Measurements from ENCODE around the gene CEP85L.

Gene CEP85L

DNA sequence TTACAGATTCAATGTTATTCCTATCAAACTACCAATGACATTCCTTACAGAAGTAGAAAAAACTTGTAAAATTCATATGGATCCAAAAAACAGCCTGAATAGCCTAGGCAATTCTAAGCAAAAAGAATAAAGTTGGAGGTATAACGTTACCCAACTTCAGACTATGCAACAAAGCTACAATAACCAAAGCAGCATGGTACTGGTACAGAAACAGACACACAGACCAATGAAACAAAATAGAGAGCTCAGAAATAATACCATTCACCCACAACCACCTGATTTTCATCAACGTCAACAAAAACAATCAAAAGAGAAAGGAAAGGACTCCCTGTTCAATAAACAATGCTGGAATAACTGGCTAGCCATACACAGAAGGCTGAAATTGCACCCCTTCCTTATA is 120.4 kb downstream of the CEP85L start:
- no peak for DNase-seq

- no peak for DNase-seq
These were observed 121.6 kb downstream of the CEP85L start for GRCh38 chr6:118529756-118530155.

GRCh38 chr6:118528129-118528528 is 123.3 kb downstream of the CEP85L start:
- no peak for DNase-seq

- no peak for DNase-seq
These were observed 125.2 kb downstream of the CEP85L start for GRCh38 chr6:118525913-118526780.

GRCh38 chr6:118524686-118525085 is 126.7 kb downstream of the CEP85L start:
- DNase-seq = no peak

- DNase-seq = no peak
These were observed 128.2 kb downstream of the CEP85L start for GRCh38 chr6:118523216-118523615.

DNA sequence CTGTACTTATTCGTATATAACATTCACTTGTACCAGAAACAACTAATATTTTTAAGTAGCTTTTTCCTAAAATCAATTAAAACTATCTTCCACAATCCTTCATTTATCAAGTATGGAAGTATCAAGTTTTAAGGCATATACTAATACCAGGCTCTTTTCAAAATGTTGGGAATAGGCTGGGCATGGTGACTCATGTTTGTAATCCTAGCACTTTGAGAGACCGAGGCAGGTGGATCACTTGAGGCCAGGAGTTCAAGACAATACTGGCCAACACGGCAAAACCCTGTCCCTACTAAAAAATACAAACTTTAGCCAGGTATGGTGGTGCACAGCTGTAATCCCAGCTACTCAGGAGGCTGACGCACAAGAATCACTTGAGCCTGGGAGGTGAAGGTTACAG is 129.0 kb downstream of the CEP85L start:
- DNase-seq = no peak

DNA sequence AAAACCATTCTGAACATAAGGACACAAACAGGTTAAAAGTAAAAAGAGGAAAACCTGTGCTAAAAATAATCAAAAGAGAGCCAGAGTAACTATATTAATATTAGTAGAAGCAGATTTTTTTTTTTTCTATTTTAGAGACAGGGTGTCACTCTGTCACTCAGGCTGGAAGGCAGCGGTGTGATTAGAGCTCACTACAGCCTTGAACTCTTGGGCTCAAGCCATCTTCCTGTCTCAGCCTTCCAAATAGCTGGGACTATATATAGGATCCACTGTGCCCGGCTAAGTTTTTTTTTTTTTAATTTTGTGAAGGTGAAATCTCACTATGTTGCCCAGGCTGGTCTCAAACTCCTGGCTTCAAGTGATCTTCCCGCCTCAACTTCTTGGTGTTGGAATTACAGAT is 136.7 kb downstream of the CEP85L start:
- no peak for DNase-seq

GRCh38 chr6:118511930-118512715 is 139.3 kb downstream of the CEP85L start:
- DNase-seq = no peak

GRCh38 chr6:118509009-118509617 is 142.3 kb downstream of the CEP85L start:
- DNase-seq = peak; percentile 52

DNA sequence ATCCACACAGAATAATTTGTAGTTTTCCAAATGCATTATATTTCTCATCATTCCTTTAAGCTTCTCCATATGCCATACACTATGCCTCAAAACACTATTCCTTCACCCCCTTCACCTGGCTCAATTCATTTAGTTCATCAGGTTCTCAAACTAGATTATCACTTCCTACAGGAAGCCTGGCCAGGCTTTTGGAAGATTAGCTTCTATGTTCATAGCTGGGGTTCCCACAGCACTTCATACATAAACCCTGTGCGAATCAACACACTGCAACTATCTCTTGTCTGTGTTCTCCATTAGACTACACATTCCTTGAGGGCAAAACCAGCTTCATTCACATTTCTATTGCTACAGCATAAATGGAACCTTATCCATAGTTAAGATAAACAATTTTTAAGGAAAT is 143.8 kb downstream of the CEP85L start:
- no peak for DNase-seq

DNA sequence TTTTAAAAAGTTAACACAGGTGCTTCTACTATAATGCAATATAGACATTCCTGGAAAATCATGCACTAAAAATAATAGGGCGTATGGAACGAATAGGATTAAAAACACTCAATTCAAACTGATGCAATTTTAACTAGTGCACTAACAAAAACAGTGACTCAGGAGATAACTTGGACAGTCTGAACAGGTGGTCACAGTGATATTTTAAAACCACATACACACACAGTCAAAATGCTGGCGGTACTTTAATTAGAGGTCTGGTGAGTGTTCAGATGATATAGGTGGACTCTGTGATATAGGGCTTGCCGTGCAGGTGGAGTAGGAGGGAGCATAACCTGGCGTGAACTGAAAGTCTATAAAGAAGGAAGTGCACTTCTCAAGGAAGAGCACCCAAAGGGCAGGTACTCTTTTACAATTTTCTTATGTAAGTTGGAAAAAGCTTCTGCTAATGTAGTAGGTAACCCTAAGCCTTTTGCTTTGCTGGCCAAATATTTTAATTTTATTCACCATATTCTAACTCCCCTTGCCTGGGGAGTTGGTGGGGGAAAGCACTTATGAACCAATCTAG is 145.2 kb downstream of the CEP85L start:
- no peak for DNase-seq

- DNase-seq = no peak
These were observed 145.7 kb downstream of the CEP85L start for GRCh38 chr6:118505656-118506055.

DNA sequence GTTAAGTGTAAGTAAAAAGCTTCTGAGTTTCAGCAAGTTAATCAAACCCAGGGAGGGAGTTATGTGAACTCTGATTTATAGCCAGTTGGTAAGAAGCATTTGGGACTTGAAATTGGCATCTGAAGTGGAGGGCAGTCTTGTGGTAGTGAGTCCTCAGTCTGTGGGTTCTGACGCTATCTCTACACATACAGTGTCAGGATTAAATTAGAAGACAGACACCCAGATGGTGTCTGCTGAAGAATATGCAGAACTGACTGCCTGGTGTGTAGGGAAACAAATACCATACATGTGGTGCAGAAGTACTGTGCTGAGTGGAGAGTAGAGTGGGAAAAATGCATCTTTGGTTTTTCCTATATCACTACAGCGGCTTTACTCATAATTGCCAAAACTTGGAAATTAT is 146.8 kb downstream of the CEP85L start:
- no peak for DNase-seq

DNA sequence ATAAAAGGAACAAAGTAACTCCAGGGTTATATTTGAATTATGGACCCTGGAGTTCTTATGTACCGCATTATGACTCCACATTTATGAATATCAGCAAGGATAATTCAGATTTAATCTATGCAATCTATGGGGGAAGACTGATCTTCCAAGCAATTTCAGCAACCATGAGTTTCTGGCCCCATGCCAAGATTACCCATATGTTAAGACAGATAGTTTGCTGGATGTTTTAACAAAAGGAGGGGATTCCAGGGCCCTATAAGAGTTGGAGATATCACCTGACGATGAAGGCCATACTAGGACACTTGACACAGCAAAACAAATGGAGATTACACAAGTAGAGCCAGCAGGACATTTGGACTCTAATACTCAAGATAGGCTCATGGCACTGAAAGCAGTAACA is 149.2 kb downstream of the CEP85L start:
- no peak for DNase-seq

- DNase-seq = no peak
These were observed 149.6 kb downstream of the CEP85L start for GRCh38 chr6:118501765-118502164.

DNA sequence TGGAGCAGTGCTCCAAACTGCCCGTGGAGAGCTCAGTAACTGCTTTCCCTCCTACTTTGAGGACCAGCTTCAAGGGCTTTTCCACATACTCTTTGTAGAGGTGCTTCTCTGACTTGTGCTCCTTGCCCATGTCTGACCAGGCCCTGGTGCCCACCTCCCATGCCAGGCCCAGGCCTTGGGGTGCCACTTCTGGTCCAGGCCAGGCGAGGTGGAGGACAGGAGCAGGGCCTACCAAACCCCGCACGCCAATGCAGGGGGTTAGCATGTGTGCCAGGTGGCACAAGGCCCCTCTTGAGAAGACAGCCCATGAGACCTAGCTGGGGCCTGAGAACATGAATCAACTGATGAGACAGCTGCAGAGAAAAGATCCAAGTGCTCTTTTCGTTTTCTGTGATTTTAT is 150.3 kb downstream of the CEP85L start:
- no peak for DNase-seq

DNA sequence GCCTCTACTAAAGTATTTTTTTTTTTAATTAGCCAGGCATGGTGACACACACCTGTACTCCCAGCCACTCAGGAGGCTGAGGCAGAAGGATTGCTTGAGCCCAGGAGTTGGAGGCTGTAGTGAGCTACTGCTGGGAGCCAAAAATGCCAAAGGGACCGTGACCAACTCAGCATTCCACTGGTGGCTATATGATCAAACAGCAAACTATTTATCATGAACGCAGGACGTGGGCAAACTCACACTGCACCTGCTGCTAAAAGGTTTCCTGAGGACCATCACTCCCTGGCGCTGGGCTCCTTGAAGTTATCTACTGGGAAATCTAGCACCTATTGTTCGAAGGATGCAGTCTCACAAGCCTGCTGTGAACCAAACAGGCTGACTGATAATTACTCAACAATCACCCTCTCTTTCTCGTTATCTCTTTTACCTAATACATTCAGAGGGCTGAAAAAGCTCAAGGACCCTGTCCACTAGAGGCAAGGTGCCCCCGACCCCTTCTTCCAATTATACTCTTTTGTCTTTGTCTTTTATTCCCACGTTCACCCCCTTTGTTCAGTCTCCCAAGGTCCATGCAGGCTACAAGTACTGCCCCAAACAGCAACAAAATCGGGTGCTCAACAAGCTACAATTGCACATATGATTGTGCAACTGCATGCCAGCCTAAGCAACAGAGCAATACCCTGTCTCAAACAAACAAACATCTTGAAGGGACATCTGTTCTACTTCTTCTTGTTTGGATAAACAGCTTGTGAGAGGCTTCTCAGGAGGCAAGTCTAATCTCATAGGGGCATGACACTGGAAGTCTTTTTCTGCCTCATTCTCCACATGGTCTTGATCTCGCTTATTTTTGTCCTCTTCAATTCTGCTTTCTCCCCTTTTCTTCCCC is 151.0 kb downstream of the CEP85L start:
- no peak for DNase-seq

GRCh38 chr6:118495485-118496280 is 155.7 kb downstream of the CEP85L start:
- no peak for DNase-seq

- no peak for DNase-seq
These were observed 157.3 kb downstream of the CEP85L start for GRCh38 chr6:118494091-118494490.

DNA sequence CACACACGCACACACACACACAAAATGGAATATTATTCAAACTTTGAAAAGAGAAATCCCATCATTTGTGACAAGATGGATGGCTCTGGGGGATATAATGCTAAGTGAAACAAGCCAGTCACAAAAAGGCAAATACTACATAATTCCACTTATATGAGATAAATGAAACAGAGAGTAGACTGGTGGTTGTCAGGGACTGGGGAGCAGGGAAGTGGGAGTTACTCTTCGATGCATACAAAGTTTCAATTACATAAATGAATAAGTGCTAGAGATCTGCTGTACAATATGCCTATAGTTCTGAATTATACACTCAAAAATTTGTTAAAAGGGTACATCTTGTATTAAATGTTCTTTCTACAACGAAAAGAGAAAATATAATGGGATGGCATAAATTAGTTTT is 161.4 kb downstream of the CEP85L start:
- DNase-seq = no peak

GRCh38 chr6:118488631-118489030 is 162.8 kb downstream of the CEP85L start:
- no peak for DNase-seq

Data from NCI-H1105 (cell line).